NB4 (cell line): ENCODE results near the gene NOP9.

Experiments used
- CTCF ChIP-seq: IDR thresholded peaks from one replicate; pipeline ENCODE4 v1.5.1; 2012; ENCODE audit warnings: low read depth, low read length
- MAX ChIP-seq: IDR thresholded peaks from 2 replicates; pipeline ENCODE4 v1.6.1; 2011; ENCODE audit warnings: low read depth, low read length
- MYC ChIP-seq: IDR thresholded peaks from 2 replicates; pipeline ENCODE4 v1.6.1; 2011; ENCODE audit warnings: low read depth, low read length
- POLR2A ChIP-seq: IDR thresholded peaks from 2 replicates; pipeline ENCODE4 v1.6.1; 2011; ENCODE audit warnings: mild to moderate bottlenecking; ENCODE audit not compliant: insufficient read length; ENCODE audit errors: extremely low read depth

- TF ChIP-seq CTCF: no peak
- TF ChIP-seq MAX: no peak
- no peak for TF ChIP-seq POLR2A
- no peak for TF ChIP-seq MYC
Observed at GRCh38 chr14:24314377-24315193, 14.9 kb downstream of the NOP9 start.
